ENCODE data around the gene ROR2.
A peak's percentile ranks its signal among the peaks of the same experiment; 100 is the strongest.

Gene ROR2

DNA sequence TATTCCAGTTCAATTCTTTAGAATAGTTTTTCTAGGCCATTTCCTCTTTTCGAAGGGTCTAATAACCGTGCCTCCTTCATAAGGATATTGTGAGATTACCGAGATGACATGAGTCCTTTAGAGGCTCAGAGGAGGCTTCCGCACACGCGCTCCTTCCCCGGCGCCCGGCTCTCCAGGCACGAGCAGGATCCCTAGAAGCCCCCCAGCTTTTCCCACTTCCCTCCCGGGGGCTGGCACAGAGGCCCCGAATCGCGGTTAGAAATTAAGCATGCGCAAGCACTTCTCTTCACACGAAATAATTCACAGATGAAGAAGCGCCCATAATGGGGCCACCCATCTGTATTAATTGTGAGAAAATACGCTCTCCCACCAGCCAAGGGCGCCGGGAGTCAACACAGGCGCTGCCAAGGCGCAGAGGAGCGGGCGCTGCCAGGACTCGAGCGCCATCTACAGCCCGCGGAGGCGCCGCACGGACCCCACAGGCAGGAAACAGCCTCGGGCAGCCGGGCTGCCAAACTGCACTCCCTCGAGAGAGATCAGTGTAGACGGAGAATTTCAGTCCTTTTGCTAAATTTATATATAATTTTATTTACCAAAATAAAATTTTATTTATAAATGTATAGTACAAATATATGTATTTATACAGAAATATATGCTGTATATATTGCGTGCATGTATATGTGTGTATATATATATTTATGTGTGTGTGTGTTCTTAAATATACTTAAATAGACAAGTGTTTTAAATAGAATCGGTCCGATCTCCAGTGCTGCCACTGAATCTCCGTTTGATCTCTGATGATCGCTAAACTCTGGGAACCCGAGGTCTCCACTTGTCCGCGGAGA, 268.3 kb downstream of the ROR2 start:
- H3K27ac ChIP-seq: no peak overlapping the region
- TF ChIP-seq, protein P1, sequence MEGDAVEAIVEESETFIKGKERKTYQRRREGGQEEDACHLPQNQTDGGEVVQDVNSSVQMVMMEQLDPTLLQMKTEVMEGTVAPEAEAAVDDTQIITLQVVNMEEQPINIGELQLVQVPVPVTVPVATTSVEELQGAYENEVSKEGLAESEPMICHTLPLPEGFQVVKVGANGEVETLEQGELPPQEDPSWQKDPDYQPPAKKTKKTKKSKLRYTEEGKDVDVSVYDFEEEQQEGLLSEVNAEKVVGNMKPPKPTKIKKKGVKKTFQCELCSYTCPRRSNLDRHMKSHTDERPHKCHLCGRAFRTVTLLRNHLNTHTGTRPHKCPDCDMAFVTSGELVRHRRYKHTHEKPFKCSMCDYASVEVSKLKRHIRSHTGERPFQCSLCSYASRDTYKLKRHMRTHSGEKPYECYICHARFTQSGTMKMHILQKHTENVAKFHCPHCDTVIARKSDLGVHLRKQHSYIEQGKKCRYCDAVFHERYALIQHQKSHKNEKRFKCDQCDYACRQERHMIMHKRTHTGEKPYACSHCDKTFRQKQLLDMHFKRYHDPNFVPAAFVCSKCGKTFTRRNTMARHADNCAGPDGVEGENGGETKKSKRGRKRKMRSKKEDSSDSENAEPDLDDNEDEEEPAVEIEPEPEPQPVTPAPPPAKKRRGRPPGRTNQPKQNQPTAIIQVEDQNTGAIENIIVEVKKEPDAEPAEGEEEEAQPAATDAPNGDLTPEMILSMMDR (IDR thresholded peaks at IDR 0.05): peak; percentile 95
- no peak for TF ChIP-seq ZFX (IDR thresholded peaks at IDR 0.05; ENCODE audit: borderline replicate concordance)

DNA sequence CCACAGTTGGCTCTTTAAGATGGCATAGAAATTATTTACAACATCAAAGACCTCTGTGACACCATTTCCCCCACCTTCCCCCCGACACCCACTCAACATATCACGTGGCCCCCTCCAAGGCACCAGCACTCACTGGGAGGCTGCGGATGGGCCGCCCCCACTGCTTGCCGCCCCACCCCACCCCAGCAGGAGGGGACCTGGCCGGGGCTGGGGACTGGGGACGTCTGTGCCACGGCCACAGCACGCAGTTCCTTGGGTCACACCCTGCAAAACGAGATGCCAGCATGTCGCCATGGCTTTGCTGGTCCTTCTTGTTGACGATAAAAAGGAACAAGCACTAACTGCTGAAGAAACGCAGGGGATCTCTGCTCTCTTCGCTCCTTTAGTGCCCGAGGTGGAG, 269.0 kb downstream of the ROR2 start:
- no peak overlapping the region for H3K27ac ChIP-seq
- no peak for TF ChIP-seq ZFX (IDR thresholded peaks at IDR 0.05; ENCODE audit: borderline replicate concordance)
- TF ChIP-seq, protein P1 (IDR thresholded peaks at IDR 0.05): no peak

DNA sequence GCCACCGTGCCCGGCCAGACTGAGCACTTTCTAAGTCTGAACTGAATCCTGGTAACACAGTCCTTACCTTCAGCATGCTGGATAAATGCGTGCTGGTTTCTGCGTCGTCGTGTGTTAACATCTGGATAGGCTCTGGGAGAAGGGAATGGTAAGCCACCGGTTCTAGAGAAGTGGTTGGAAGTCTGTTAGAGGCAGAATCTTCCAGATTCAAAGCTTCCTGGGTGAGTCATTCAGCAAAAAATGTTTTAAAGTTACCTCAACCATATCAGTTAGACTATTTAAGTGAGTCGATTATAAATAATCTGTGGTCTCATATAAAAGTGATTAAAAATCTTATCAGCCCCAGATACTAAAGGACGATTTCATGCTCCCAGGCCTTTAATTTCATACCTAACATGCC, 269.9 kb downstream of the ROR2 start:
- TF ChIP-seq, protein P1 (IDR thresholded peaks at IDR 0.05): no peak
- TF ChIP-seq ZFX (IDR thresholded peaks at IDR 0.05; ENCODE audit: borderline replicate concordance): no peak

DNA sequence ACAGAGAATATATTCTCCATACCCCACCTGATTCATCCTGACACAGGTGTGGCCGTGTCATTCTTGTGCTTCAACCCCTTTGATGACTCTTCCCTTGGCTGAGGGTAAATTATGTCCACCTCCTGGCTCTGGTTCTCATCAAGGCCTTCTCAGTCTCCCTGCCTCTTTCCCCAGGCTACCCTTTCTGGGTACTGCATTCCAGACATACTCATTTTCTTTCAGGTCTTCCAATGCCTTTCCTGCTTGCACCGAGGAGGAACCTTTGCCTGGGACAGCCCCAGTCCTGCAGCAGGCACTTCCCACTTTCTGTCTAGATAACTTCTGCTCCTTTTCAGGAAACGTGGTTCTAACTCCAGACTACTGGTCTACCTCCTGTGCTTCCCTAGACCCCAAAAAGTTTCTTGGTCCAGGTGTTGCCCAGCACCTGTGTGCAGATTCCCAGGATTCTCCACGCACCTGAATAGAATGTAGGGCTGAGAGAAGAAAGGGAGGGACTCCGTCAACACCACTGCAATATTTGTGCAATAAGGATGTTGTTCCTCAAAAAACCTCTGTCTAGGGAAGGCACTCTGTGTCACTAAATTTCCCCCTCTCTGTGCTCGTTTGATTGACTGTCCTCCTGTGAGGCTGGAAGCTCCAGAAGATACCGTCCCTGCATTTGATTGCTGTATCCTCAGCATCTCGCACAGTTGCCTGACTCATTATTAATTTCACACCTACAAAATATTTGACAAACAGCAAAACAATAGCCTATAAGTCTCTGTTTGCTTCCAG, 271.0 kb downstream of the ROR2 start:
- no peak overlapping the region for H3K27ac ChIP-seq
- TF ChIP-seq, protein P1 (IDR thresholded peaks at IDR 0.05): no peak
- TF ChIP-seq ZFX (IDR thresholded peaks at IDR 0.05; ENCODE audit: borderline replicate concordance): no peak

More for the DNA sequence above, 269.9 kb downstream of the ROR2 start:
- H3K27ac ChIP-seq: no peak overlapping the region

DNA sequence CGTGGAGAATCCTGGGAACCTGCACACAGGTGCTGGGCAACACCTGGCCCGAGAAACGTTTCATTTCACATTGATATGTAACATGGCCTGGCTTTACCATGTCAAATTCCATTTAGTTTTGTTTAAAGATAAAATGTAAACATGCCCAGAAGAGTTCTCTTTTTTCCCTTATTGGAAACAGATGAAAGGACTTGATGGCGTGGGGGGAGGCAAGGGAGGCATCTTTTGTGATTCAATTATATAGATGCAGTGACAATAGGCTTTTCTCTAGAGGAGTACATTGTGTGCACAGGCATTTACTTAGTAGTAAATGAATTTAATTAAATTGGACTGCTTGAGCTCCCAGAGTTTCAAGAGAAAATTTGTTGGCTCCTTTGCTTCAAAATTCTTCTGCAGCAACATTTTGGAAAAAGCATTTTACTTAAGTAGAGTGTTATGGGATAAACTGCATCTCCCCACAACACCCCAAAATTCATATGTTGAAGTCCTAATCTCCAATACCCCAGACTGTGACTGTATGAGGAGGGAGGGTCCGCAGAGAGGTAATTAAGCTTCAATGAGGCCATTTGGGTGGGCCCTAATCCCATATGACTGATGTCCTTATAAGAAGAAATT, 272.1 kb downstream of the ROR2 start:
- no peak overlapping the region for H3K27ac ChIP-seq
- TF ChIP-seq ZFX (IDR thresholded peaks at IDR 0.05; ENCODE audit: borderline replicate concordance): no peak
- TF ChIP-seq, protein P1 (IDR thresholded peaks at IDR 0.05): no peak

DNA sequence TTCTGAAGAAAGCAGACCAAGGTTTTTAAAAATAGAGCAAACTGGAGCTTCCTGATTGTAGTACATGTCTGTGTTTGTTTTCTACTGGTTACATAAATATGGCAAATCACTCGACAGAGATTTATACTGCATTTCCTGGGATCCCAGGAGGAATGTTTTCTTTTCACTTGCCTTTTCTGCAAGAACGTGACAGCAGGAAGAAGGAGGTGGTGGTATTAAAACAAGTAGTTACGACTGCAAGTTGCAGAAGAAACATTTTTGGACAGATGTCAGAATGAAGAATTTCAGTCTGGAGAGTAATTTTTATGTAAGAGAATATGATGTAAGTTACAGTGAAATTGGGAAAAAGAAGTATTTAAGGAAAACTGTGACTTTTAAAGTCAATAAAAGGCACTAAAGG, 272.7 kb downstream of the ROR2 start:
- TF ChIP-seq, protein P1 (IDR thresholded peaks at IDR 0.05): no peak
- H3K27ac ChIP-seq: no peak overlapping the region

Measured in 22Rv1 (cell line).